Progenitor cell of endocrine pancreas (in vitro differentiated cells): ENCODE results near the gene ATAT1. TPM values are rescaled to one million over a fixed set of nuclear protein-coding genes. Genes with fewer than 3 reads are reported as not detected.
A peak's percentile ranks its signal among the peaks of the same experiment; 100 is the strongest.

Experiments
- DNase-seq: peaks from one replicate; pipeline ENCODE4 v3.0.0; 2021; ENCODE audit warnings: low spot score; ENCODE audit not compliant: unreplicated experiment
- H3K27ac Mint-ChIP-seq: 2 replicates; pipeline ENCODE4 v1.8.0; 2021; ENCODE audit warnings: mild to moderate bottlenecking, moderate library complexity, mixed read lengths
- H3K27me3 Mint-ChIP-seq: 2 replicates; pipeline ENCODE4 v1.8.0; 2021; ENCODE audit warnings: mixed read lengths
- H3K36me3 Mint-ChIP-seq: 2 replicates; pipeline ENCODE4 v1.8.0; 2022; ENCODE audit warnings: mixed read lengths; ENCODE audit not compliant: insufficient read depth
- H3K4me1 Mint-ChIP-seq: 2 replicates; pipeline ENCODE4 v1.8.0; 2021; ENCODE audit warnings: low read depth, mixed read lengths
- H3K4me3 Mint-ChIP-seq: 2 replicates; pipeline ENCODE4 v1.8.0; 2021; ENCODE audit warnings: low read depth, mild to moderate bottlenecking, moderate library complexity, mixed read lengths
- H3K9me3 Mint-ChIP-seq: 2 replicates; pipeline ENCODE4 v1.8.0; 2021; ENCODE audit warnings: low read depth, mixed read lengths
- CTCF ChIP-seq: fragments of 200-600 bp; sonication (generic); IDR thresholded peaks from one replicate; pipeline ENCODE4 v1.5.0; 2021; ENCODE audit warnings: antibody characterized with exemption, mild to moderate bottlenecking; ENCODE audit not compliant: unreplicated experiment
- total RNA-seq: library from RNA; stranded (reverse); gene quantifications from 2 replicates; pipeline ENCODE4 v1.2.1, GENCODE V29; 2021

Gene ATAT1
- total RNA-seq, 1 donor from 2014 or later = 71.2 TPM

GRCh38 chr6:30635834-30636233 lies 9.2 kb downstream of the ATAT1 start:
- peaks cover 35% of the 10 kb centered on the region for H3K36me3 Mint-ChIP-seq
- H3K27me3 Mint-ChIP-seq = no peaks in the 10 kb centered on the region
- H3K9me3 Mint-ChIP-seq = no peaks in the 10 kb centered on the region
- DNase-seq = no peak
- H3K27ac Mint-ChIP-seq = no peak overlapping the region
- no peak overlapping the region for H3K4me3 Mint-ChIP-seq
- no peaks in the 10 kb centered on the region for H3K4me1 Mint-ChIP-seq
- TF ChIP-seq CTCF = no peak

- no peak for TF ChIP-seq CTCF
- H3K4me1 Mint-ChIP-seq = peaks cover 4% of the 10 kb centered on the region
- H3K4me3 Mint-ChIP-seq = no peak overlapping the region
- peaks cover 34% of the 10 kb centered on the region for H3K36me3 Mint-ChIP-seq
- no peak overlapping the region for H3K27ac Mint-ChIP-seq
- DNase-seq = no peak
- no peaks in the 10 kb centered on the region for H3K27me3 Mint-ChIP-seq
- H3K9me3 Mint-ChIP-seq = no peaks in the 10 kb centered on the region
Observed at GRCh38 chr6:30640481-30640880, 13.8 kb downstream of the ATAT1 start.

- Mint-ChIP-seq H3K27me3 (no peaks in the 10 kb centered on the region), H3K27ac (no peak overlapping the region), H3K36me3 (peaks cover 32% of the 10 kb centered on the region), H3K9me3 (no peaks in the 10 kb centered on the region), H3K4me3 (no peak overlapping the region), H3K4me1 (peaks cover 9% of the 10 kb centered on the region)
- TF ChIP-seq CTCF = no peak
- DNase-seq = no peak
Observed at GRCh38 chr6:30641048-30641447, 14.4 kb downstream of the ATAT1 start.

- no peak for TF ChIP-seq CTCF
- peaks cover 30% of the 10 kb centered on the region for H3K36me3 Mint-ChIP-seq
- H3K4me3 Mint-ChIP-seq = no peak overlapping the region
- peaks cover 21% of the 10 kb centered on the region for H3K4me1 Mint-ChIP-seq
- DNase-seq = no peak
- H3K27me3 Mint-ChIP-seq = no peaks in the 10 kb centered on the region
- H3K27ac Mint-ChIP-seq = peak overlapping the region; percentile 47
- no peaks in the 10 kb centered on the region for H3K9me3 Mint-ChIP-seq
Observed at GRCh38 chr6:30643656-30644055, 17.0 kb downstream of the ATAT1 start.

GRCh38 chr6:30644769-30645168 lies 18.1 kb downstream of the ATAT1 start:
- no peak for TF ChIP-seq CTCF
- Mint-ChIP-seq H3K4me1 (peaks cover 21% of the 10 kb centered on the region), H3K36me3 (peaks cover 30% of the 10 kb centered on the region), H3K27ac (peak overlapping the region; percentile 15), H3K9me3 (no peaks in the 10 kb centered on the region), H3K4me3 (no peak overlapping the region), H3K27me3 (no peaks in the 10 kb centered on the region)
- no peak for DNase-seq
